Adipocyte (in vitro differentiated cells): ENCODE measurements around the gene ZBP1.

Experiments
- DNase-seq: peaks from one replicate; pipeline ENCODE4 v3.0.0-alpha.2; 2015; ENCODE audit warnings: low read depth
- H3K27me3 ChIP-seq: replicated peaks from 2 replicates; pipeline ENCODE4 v1.7.0; 2013; ENCODE audit warnings: mild to moderate bottlenecking, low read length, moderate library complexity; ENCODE audit not compliant: control insufficient read depth, insufficient read depth
- H3K36me3 ChIP-seq: 2 replicates; pipeline ENCODE4 v1.7.0; 2013; ENCODE audit warnings: low read length, mild to moderate bottlenecking, moderate library complexity; ENCODE audit not compliant: control insufficient read depth, insufficient read depth, severe bottlenecking
- H3K4me1 ChIP-seq: 2 replicates; pipeline ENCODE4 v1.7.0; 2013; ENCODE audit warnings: mild to moderate bottlenecking, low read length, moderate library complexity; ENCODE audit not compliant: control insufficient read depth, insufficient read depth
- H3K4me3 ChIP-seq: 2 replicates; pipeline ENCODE4 v1.7.0; 2013; ENCODE audit warnings: mild to moderate bottlenecking, low read length, moderate library complexity
- H3K9ac ChIP-seq: 2 replicates; pipeline ENCODE4 v1.7.0; 2013; ENCODE audit warnings: mild to moderate bottlenecking, low read length, moderate library complexity
- H3K9me3 ChIP-seq: 2 replicates; pipeline ENCODE4 v1.7.0; 2013; ENCODE audit warnings: mild to moderate bottlenecking, low read length, moderate library complexity; ENCODE audit not compliant: control insufficient read depth

The ZBP1 gene

GRCh38 chr20:57577679-57578475 lies 42.3 kb downstream of the ZBP1 start:
- Histone ChIP-seq H3K4me3 (no peak overlapping the region), H3K27me3 (peaks cover 67% of the 10 kb centered on the region), H3K9ac (no peak overlapping the region), H3K4me1 (peaks cover 32% of the 10 kb centered on the region), H3K36me3 (no peaks in the 10 kb centered on the region), H3K9me3 (peaks cover 6% of the 10 kb centered on the region)
- no peak for DNase-seq

- Histone ChIP-seq H3K36me3 (no peaks in the 10 kb centered on the region), H3K27me3 (peaks cover 73% of the 10 kb centered on the region), H3K9ac (no peak overlapping the region), H3K4me1 (peaks cover 22% of the 10 kb centered on the region), H3K9me3 (peaks cover 6% of the 10 kb centered on the region), H3K4me3 (no peak overlapping the region)
- no peak for DNase-seq
Observed at GRCh38 chr20:57576617-57577550, 43.3 kb downstream of the ZBP1 start.

- Histone ChIP-seq H3K36me3 (no peaks in the 10 kb centered on the region), H3K9ac (no peak overlapping the region), H3K27me3 (peaks cover 68% of the 10 kb centered on the region), H3K4me1 (peaks cover 16% of the 10 kb centered on the region), H3K4me3 (no peak overlapping the region), H3K9me3 (peaks cover 6% of the 10 kb centered on the region)
- DNase-seq: no peak
Observed at GRCh38 chr20:57576002-57576401, 44.2 kb downstream of the ZBP1 start.

GRCh38 chr20:57574954-57575353 lies 45.3 kb downstream of the ZBP1 start:
- Histone ChIP-seq H3K27me3 (peaks cover 58% of the 10 kb centered on the region), H3K36me3 (no peaks in the 10 kb centered on the region), H3K4me3 (no peak overlapping the region), H3K9ac (no peak overlapping the region), H3K9me3 (peaks cover 6% of the 10 kb centered on the region), H3K4me1 (peaks cover 9% of the 10 kb centered on the region)
- DNase-seq: no peak

- peaks cover 6% of the 10 kb centered on the region for H3K9me3 ChIP-seq
- DNase-seq: no peak
- H3K9ac ChIP-seq: no peak overlapping the region
- no peak overlapping the region for H3K4me3 ChIP-seq
- no peaks in the 10 kb centered on the region for H3K36me3 ChIP-seq
- peaks cover 52% of the 10 kb centered on the region for H3K27me3 ChIP-seq
- H3K4me1 ChIP-seq: peaks cover 8% of the 10 kb centered on the region
Observed at GRCh38 chr20:57573894-57574293, 46.3 kb downstream of the ZBP1 start.

GRCh38 chr20:57573242-57573641 lies 47.0 kb downstream of the ZBP1 start:
- DNase-seq: no peak
- Histone ChIP-seq H3K27me3 (peaks cover 47% of the 10 kb centered on the region), H3K9me3 (peaks cover 6% of the 10 kb centered on the region), H3K4me3 (no peak overlapping the region), H3K4me1 (peaks cover 13% of the 10 kb centered on the region), H3K36me3 (peaks cover 2% of the 10 kb centered on the region), H3K9ac (no peak overlapping the region)

GRCh38 chr20:57571782-57572416 lies 48.3 kb downstream of the ZBP1 start:
- H3K9ac ChIP-seq: no peak overlapping the region
- H3K4me3 ChIP-seq: no peak overlapping the region
- peaks cover 2% of the 10 kb centered on the region for H3K36me3 ChIP-seq
- H3K9me3 ChIP-seq: peaks cover 6% of the 10 kb centered on the region
- H3K4me1 ChIP-seq: peaks cover 13% of the 10 kb centered on the region
- no peak for DNase-seq
- H3K27me3 ChIP-seq: peaks cover 39% of the 10 kb centered on the region

- Histone ChIP-seq H3K4me1 (peaks cover 13% of the 10 kb centered on the region), H3K9ac (no peak overlapping the region), H3K4me3 (no peak overlapping the region), H3K9me3 (peaks cover 4% of the 10 kb centered on the region), H3K36me3 (peaks cover 2% of the 10 kb centered on the region), H3K27me3 (peaks cover 33% of the 10 kb centered on the region)
- no peak for DNase-seq
Observed at GRCh38 chr20:57570920-57571319, 49.3 kb downstream of the ZBP1 start.

- H3K4me1 ChIP-seq: peaks cover 13% of the 10 kb centered on the region
- H3K36me3 ChIP-seq: peaks cover 8% of the 10 kb centered on the region
- peaks cover 27% of the 10 kb centered on the region for H3K27me3 ChIP-seq
- no peak for DNase-seq
- no peak overlapping the region for H3K9ac ChIP-seq
- H3K4me3 ChIP-seq: no peak overlapping the region
- no peaks in the 10 kb centered on the region for H3K9me3 ChIP-seq
Observed at GRCh38 chr20:57570145-57570850, 49.9 kb downstream of the ZBP1 start.

GRCh38 chr20:57568960-57569359 lies 51.3 kb downstream of the ZBP1 start:
- peaks cover 21% of the 10 kb centered on the region for H3K36me3 ChIP-seq
- H3K4me3 ChIP-seq: no peak overlapping the region
- H3K27me3 ChIP-seq: peaks cover 14% of the 10 kb centered on the region
- H3K9ac ChIP-seq: no peak overlapping the region
- H3K9me3 ChIP-seq: no peaks in the 10 kb centered on the region
- DNase-seq: no peak
- peaks cover 16% of the 10 kb centered on the region for H3K4me1 ChIP-seq
